Effector CD8-positive, alpha-beta T cell (primary cell): Measurements from ENCODE around the gene SLC10A4.

Source experiments
- DNase-seq: peaks from one replicate; lab custom pipeline; 2025; lab: John Stamatoyannopoulos, UW

SLC10A4 gene

GRCh38 chr4:48489683-48490011 lies 6.5 kb downstream of the SLC10A4 start:
- DNase-seq, result no peak

GRCh38 chr4:48490012-48490679 lies 7.0 kb downstream of the SLC10A4 start, which contains the start of gene ZAR1:
Gene ZAR1, plus strand, starts transcription at chr4:48490252. Its CDS starts 40 bp downstream, at chr4:48490292.
- DNase-seq, result no peak

GRCh38 chr4:48490680-48491513 lies 7.8 kb downstream of the SLC10A4 start:
- no peak for DNase-seq

DNA sequence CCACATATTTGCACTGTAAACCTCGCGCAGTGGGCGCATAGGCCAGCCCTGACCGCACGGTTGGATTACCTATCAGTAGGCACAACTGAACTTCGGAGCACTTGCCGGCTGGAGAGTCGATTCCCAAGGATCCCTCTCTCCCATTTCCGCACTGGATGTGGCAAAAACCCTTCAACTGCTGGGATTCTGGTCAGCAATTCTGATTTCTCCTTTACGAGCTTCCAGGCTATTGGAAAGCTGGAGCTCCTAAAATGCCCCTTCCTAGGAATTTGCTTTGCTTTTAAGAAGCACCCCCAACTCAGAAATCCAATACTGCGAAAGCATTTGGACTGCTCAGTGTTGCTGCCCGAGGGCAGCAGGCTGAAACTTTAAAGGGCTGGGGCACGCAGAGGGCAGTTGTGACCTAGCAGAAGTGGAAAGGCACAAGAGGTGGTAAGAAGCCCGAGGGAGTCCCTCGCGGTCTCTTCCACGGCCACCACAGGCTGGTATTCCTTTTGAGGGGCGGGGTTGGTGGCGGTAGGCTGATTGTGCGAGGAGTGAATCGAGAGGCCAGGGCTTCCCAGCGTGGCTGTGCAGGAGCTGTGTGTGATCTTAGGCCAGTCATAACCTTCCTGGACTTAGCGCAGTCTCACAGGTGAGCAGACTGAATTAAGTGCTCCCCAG lies 8.5 kb downstream of the SLC10A4 start:
- DNase-seq, result no peak

- no peak for DNase-seq
These were observed 10.4 kb downstream of the SLC10A4 start for GRCh38 chr4:48493452-48494100.

DNA sequence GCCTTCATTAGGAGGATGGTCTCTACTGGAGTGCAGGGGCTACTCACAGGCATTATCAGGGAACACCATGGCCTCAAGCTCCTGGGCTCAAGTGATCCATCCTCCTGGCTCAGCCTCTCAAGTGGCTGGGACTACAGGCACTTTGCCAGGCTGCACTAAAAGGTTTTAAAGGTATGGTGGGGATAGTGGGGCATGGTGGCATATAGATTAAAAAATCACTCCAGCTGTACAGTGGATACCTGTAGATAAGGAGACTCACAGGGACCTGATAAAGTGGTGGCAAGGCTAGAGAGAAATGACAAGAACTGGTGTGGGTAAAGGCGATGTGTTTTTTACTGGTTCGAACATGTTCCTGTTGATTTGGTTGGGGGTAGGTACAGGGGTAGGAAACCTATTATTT lies 12.8 kb downstream of the SLC10A4 start:
- DNase-seq, result no peak

DNA sequence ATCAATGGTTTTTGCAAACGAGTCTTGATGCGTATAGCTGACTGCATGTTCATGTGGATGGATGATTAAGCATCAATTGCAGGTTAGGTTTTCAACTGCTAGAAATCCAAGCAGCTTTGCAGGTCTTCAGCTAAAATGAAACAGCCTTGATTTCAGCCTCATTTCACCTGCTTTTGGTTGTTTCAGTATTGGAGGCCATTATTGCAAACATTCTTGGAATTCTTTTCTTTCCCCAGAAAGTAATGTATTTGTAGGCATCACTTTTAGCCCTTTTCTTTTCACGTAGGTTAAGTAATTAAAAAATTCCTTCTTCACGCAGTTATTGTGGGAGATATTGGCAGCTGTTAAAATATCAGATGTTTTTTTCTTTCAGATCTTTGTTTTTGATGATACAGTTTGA lies 15.8 kb downstream of the SLC10A4 start:
- DNase-seq, result no peak

GRCh38 chr4:48499551-48500066 lies 16.5 kb downstream of the SLC10A4 start:
- DNase-seq, result no peak

- DNase-seq, result no peak
These were observed 20.3 kb downstream of the SLC10A4 start for GRCh38 chr4:48503233-48504025.

GRCh38 chr4:48504026-48504330 lies 20.8 kb downstream of the SLC10A4 start:
- no peak for DNase-seq

- no peak for DNase-seq
These were observed 21.2 kb downstream of the SLC10A4 start for GRCh38 chr4:48504352-48504751.

DNA sequence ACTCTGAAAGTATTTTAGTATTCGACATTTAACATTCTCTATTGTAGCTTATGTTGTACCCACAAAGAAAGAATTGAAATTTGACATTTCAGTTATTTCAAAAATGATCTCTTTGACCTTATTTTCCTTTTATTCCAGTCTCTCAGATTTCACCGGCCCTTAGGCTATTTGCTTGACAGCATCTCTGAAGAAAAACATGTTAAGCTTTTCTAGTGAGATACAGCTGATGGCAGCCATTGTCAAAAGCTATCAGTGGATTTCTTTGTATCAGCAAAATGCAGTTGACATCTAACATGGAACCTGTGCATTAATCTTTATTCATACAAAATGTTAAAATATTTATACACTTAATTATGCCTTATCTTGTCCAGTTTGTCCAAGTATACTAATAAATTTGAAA lies 23.6 kb downstream of the SLC10A4 start:
- DNase-seq, result no peak

GRCh38 chr4:48509543-48509942 lies 26.4 kb downstream of the SLC10A4 start:
- DNase-seq, result no peak

- no peak for DNase-seq
These were observed 35.0 kb downstream of the SLC10A4 start for GRCh38 chr4:48518143-48518542.

GRCh38 chr4:48526406-48526805 lies 43.3 kb downstream of the SLC10A4 start:
- DNase-seq, result no peak

GRCh38 chr4:48538358-48538757 lies 55.2 kb downstream of the SLC10A4 start:
- DNase-seq, result no peak
